ENCODE results near the gene IL6ST.

- TF ChIP-seq CTCF (IDR thresholded peaks at IDR 0.05), result no peak
- no peak for TF ChIP-seq POLR2A (IDR thresholded peaks at IDR 0.05; ENCODE audit: low read depth)
- no peak for TF ChIP-seq POLR2AphosphoS5 (IDR thresholded peaks at IDR 0.05)
- no peak for TF ChIP-seq EP300 (IDR thresholded peaks at IDR 0.05)
Measured at GRCh38 chr5:55905251-55905650, 89.5 kb downstream of the IL6ST start.
